ENCODE data around the gene ALDH1L1. TPM values are rescaled to one million over a fixed set of nuclear protein-coding genes. Genes with fewer than 3 reads are reported as not detected.

ALDH1L1 gene
- total and polyA plus RNA-seq, 2 of the 13 experiments (the other 11 are each of a cell fraction or from before 2014, with no cell fraction given) = 11.2 to 28.7 TPM

DNA sequence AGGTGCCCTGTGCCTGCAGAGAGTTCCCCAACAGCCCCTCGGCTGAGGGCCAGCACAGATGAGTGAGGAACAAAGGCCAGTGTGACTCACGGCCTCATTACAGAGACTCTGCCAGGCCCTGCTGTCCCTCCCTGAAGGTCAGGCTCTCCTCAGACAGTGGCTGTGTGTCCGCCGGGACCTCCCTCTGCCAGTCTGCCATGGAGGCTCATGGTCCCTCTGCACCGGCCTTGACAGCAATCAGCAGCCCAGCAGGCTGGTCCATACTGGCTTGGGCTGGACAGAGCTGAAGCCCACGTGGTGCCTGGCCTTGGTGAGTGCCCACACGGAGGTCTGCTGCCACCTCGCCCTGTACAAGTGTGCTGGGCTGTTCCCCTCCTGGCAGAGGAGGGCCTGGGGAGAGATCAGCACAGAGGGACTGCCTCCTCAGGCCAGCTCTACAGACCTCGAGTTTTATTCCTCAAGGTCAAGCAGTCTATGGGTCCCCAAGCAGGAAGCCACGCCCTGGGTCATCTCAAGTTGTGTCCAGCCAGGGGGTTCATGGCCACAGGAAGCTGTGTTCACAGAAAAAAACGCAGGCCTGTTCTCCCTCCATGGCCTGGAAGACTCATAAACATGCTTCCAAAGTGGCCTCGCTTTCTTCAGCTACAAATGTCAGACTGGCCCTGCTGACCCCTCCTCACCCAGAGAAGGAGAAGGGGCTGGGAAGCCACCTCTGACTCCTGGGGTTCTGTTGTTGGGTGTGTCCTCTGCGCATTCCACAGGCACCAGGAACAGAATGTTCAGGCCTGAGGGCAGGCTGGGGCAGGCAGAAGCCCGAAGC lies 123.5 kb downstream of the ALDH1L1 start (continued):
- no peak for TF ChIP-seq ZNF629 (CRISPR knock-in tag; conservative IDR thresholded peaks at IDR 0.05)
- 0 out of 2 replicates have a peak, but pooled peaks have one; percentile 64 for TF ChIP-seq MXD1 (CRISPR knock-in tag; IDR thresholded peaks at IDR 0.05)
- TF ChIP-seq NR2F2 (IDR thresholded peaks at IDR 0.05; ENCODE audit: borderline replicate concordance, low read depth) = no peak
- no peak for TF ChIP-seq ZBTB42 (CRISPR knock-in tag; IDR thresholded peaks at IDR 0.05)
- no peak for TF ChIP-seq ZNF432 (CRISPR knock-in tag; IDR thresholded peaks at IDR 0.05; ENCODE audit: borderline replicate concordance)
- TF ChIP-seq SP1 (IDR thresholded peaks at IDR 0.05) = no peak
- peak; percentile 17; the same call in 1 of the 2 replicates for TF ChIP-seq SP1 (CRISPR knock-in tag; IDR thresholded peaks at IDR 0.05)
- TF ChIP-seq ZNF75D (CRISPR knock-in tag; IDR thresholded peaks at IDR 0.05; ENCODE audit: borderline replicate concordance) = no peak
- TF ChIP-seq, protein P1, sequence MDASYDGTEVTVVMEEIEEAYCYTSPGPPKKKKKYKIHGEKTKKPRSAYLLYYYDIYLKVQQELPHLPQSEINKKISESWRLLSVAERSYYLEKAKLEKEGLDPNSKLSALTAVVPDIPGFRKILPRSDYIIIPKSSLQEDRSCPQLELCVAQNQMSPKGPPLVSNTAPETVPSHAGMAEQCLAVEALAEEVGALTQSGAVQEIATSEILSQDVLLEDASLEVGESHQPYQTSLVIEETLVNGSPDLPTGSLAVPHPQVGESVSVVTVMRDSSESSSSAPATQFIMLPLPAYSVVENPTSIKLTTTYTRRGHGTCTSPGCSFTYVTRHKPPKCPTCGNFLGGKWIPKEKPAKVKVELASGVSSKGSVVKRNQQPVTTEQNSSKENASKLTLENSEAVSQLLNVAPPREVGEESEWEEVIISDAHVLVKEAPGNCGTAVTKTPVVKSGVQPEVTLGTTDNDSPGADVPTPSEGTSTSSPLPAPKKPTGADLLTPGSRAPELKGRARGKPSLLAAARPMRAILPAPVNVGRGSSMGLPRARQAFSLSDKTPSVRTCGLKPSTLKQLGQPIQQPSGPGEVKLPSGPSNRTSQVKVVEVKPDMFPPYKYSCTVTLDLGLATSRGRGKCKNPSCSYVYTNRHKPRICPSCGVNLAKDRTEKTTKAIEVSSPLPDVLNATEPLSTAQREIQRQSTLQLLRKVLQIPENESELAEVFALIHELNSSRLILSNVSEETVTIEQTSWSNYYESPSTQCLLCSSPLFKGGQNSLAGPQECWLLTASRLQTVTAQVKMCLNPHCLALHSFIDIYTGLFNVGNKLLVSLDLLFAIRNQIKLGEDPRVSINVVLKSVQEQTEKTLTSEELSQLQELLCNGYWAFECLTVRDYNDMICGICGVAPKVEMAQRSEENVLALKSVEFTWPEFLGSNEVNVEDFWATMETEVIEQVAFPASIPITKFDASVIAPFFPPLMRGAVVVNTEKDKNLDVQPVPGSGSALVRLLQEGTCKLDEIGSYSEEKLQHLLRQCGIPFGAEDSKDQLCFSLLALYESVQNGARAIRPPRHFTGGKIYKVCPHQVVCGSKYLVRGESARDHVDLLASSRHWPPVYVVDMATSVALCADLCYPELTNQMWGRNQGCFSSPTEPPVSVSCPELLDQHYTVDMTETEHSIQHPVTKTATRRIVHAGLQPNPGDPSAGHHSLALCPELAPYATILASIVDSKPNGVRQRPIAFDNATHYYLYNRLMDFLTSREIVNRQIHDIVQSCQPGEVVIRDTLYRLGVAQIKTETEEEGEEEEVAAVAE (CRISPR knock-in tag; IDR thresholded peaks at IDR 0.05; ENCODE audit: borderline replicate concordance) = no peak
- no peak for TF ChIP-seq E2F2 (CRISPR knock-in tag; IDR thresholded peaks at IDR 0.05; ENCODE audit: borderline replicate concordance)
- TF ChIP-seq ZNF782 (CRISPR knock-in tag; IDR thresholded peaks at IDR 0.05; ENCODE audit: borderline replicate concordance) = no peak
- no peak for TF ChIP-seq ADNP (CRISPR knock-in tag; IDR thresholded peaks at IDR 0.05)
- TF ChIP-seq ZNF329 (CRISPR knock-in tag; IDR thresholded peaks at IDR 0.05; ENCODE audit: low read depth) = no peak
- TF ChIP-seq PAWR (CRISPR knock-in tag; IDR thresholded peaks at IDR 0.05; ENCODE audit: borderline replicate concordance) = no peak
- TF ChIP-seq, protein P2, sequence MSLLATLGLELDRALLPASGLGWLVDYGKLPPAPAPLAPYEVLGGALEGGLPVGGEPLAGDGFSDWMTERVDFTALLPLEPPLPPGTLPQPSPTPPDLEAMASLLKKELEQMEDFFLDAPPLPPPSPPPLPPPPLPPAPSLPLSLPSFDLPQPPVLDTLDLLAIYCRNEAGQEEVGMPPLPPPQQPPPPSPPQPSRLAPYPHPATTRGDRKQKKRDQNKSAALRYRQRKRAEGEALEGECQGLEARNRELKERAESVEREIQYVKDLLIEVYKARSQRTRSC (CRISPR knock-in tag; IDR thresholded peaks at IDR 0.05; ENCODE audit: low read depth) = no peak
- TF ChIP-seq ZNF703 (CRISPR knock-in tag; IDR thresholded peaks at IDR 0.05; ENCODE audit: borderline replicate concordance) = no peak
- TF ChIP-seq KAT7 (CRISPR knock-in tag; IDR thresholded peaks at IDR 0.05; ENCODE audit: borderline replicate concordance) = no peak
- no peak for TF ChIP-seq ZNF605 (CRISPR knock-in tag; IDR thresholded peaks at IDR 0.05)
- no peak for TF ChIP-seq TEAD2 (CRISPR knock-in tag; IDR thresholded peaks at IDR 0.05)
- TF ChIP-seq TARDBP (CRISPR knock-in tag; IDR thresholded peaks at IDR 0.05) = peak; percentile 64
- no peak for TF ChIP-seq THYN1 (CRISPR knock-in tag; IDR thresholded peaks at IDR 0.05; ENCODE audit: borderline replicate concordance, low read depth)
- 0 out of 2 replicates have a peak, but pooled peaks have one; percentile 50 for TF ChIP-seq DPF2 (CRISPR knock-in tag; IDR thresholded peaks at IDR 0.05; ENCODE audit: borderline replicate concordance, low read depth)
- no peak for TF ChIP-seq FOXK1 (CRISPR knock-in tag; IDR thresholded peaks at IDR 0.05; ENCODE audit: borderline replicate concordance, low read depth)

Measured in HepG2 (cell line).